GM12878 (cell line): ENCODE data around the gene CDH4.

ENCODE experiments used
- BHLHE40 ChIP-seq, 2 experiments: fragments of 450-650 bp in 1 of 2; IDR thresholded peaks; 2 replicates each; pipeline ENCODE4 v1.6.1; 2011 to 2017; ENCODE audit warnings: low read depth in 2 of 2, borderline replicate concordance in 1 of 2, improper control_type of control experiment in 1 of 2, low read length in 1 of 2, mild to moderate bottlenecking in 1 of 2
- ETV6 ChIP-seq, 2 experiments: fragments of 450-650 bp in 1 of 2; IDR thresholded peaks in 1 of 2; conservative IDR thresholded peaks in 1 of 2; 2 replicates each; pipeline ENCODE4 v1.6.1; 2014; ENCODE audit warnings: antibody characterized with exemption in 1 of 2, borderline replicate concordance in 1 of 2, low read depth in 1 of 2, mild to moderate bottlenecking in 1 of 2, moderate library complexity in 1 of 2
- MXI1 ChIP-seq: fragments of 150-350 bp; IDR thresholded peaks from 2 replicates; pipeline ENCODE4 v1.6.1; 2011; ENCODE audit warnings: low read depth, mild to moderate bottlenecking, inconsistent platforms, low read length, improper control_type of control experiment
- NBN ChIP-seq: fragments of 450-650 bp; IDR thresholded peaks from 2 replicates; pipeline ENCODE4 v1.6.1; 2016
- NR2C1 ChIP-seq: fragments of 450-650 bp; IDR thresholded peaks from 2 replicates; pipeline ENCODE4 v1.6.1; 2017; ENCODE audit warnings: antibody characterized with exemption, mild to moderate bottlenecking, moderate library complexity
- RAD21 ChIP-seq: IDR thresholded peaks from 2 replicates; pipeline ENCODE4 v1.6.1; 2011; ENCODE audit warnings: mild to moderate bottlenecking, low read depth, low read length, moderate library complexity; ENCODE audit not compliant: insufficient read depth
- SUZ12 ChIP-seq: fragments of 200-600 bp; sonication (generic); IDR thresholded peaks from one replicate; pipeline ENCODE4 v1.6.1; 2018; ENCODE audit warnings: antibody characterized with exemption, mild to moderate bottlenecking; ENCODE audit not compliant: unreplicated experiment
- YBX1 ChIP-seq: fragments of 450-650 bp; IDR thresholded peaks from 2 replicates; pipeline ENCODE4 v1.6.1; 2016; ENCODE audit warnings: antibody characterized with exemption
- ZSCAN29 ChIP-seq: fragments of 450-650 bp; IDR thresholded peaks from 2 replicates; pipeline ENCODE4 v1.6.1; 2017; ENCODE audit warnings: mild to moderate bottlenecking, moderate library complexity
- TF ChIP-seq, protein P1 (sequence below), 3 experiments: IDR thresholded peaks in 2 of 3; conservative IDR thresholded peaks in 1 of 3; 2 replicates each; pipeline ENCODE4 v1.5.1; 2011; ENCODE audit warnings: low read depth in 3 of 3, low read length in 3 of 3, mild to moderate bottlenecking in 3 of 3, control low read depth in 2 of 3, moderate library complexity in 2 of 3, inconsistent platforms in 1 of 3, mixed read lengths in 1 of 3; ENCODE audit not compliant: control insufficient read depth in 2 of 3, insufficient read depth in 1 of 3; ENCODE audit errors: extremely low read depth in 1 of 3
- TF ChIP-seq, protein P2 (sequence below): IDR thresholded peaks from 2 replicates; pipeline ENCODE4 v1.6.1; 2012; ENCODE audit warnings: low read length, inconsistent platforms
- TF ChIP-seq, protein P3 (sequence below): fragments of 450-650 bp; IDR thresholded peaks from 2 replicates; pipeline ENCODE4 v1.6.1; 2014; ENCODE audit warnings: mild to moderate bottlenecking
- TF ChIP-seq, protein P4 (sequence below): IDR thresholded peaks from 2 replicates; pipeline ENCODE4 v1.6.1; 2012; ENCODE audit warnings: mild to moderate bottlenecking, low read depth, low read length
- TF ChIP-seq, protein P5 (sequence below): IDR thresholded peaks from 2 replicates; pipeline ENCODE4 v1.6.1; 2011; ENCODE audit warnings: mild to moderate bottlenecking, low read depth, low read length, moderate library complexity; ENCODE audit not compliant: insufficient replicate concordance

DNA sequence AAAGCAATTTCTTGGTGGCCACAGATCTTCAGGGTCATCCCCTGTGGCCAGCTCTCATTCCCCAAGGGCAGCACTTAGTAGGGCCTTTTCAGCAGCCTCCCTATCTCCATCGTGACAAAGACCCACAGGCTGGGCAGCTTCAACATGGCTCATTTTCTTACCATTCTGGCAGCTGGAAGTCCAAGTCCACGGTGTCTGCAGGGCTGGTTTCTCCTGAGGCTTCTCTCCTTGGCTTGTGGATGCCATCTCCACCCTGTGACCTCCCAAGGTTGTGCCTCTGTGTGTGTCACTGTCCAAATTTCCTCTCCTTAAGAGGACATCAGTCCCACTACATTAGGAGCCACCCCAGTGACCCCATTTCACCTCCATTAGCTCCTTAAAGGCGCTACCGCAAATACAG, 161.7 kb downstream of the CDH4 start:
- TF ChIP-seq BHLHE40 (IDR thresholded peaks at IDR 0.05; ENCODE audit: borderline replicate concordance in 1 of 2, low read depth in 2 of 2, low read length in 1 of 2) (no peak), YBX1 (no peak), NR2C1 (no peak), MXI1 (no peak), ETV6 (conservative IDR thresholded peaks at IDR 0.05 in 1 of 2, IDR thresholded peaks at IDR 0.05 in 1 of 2; ENCODE audit: borderline replicate concordance in 1 of 2, low read depth in 1 of 2) (no peak), RAD21 (no peak), NBN (no peak), ZSCAN29 (no peak), SUZ12 (no peak)
- TF ChIP-seq, protein P1, sequence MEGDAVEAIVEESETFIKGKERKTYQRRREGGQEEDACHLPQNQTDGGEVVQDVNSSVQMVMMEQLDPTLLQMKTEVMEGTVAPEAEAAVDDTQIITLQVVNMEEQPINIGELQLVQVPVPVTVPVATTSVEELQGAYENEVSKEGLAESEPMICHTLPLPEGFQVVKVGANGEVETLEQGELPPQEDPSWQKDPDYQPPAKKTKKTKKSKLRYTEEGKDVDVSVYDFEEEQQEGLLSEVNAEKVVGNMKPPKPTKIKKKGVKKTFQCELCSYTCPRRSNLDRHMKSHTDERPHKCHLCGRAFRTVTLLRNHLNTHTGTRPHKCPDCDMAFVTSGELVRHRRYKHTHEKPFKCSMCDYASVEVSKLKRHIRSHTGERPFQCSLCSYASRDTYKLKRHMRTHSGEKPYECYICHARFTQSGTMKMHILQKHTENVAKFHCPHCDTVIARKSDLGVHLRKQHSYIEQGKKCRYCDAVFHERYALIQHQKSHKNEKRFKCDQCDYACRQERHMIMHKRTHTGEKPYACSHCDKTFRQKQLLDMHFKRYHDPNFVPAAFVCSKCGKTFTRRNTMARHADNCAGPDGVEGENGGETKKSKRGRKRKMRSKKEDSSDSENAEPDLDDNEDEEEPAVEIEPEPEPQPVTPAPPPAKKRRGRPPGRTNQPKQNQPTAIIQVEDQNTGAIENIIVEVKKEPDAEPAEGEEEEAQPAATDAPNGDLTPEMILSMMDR (IDR thresholded peaks at IDR 0.05 in 2 of 3, conservative IDR thresholded peaks at IDR 0.05 in 1 of 3; ENCODE audit: control insufficient read depth in 2 of 3, extremely low read depth in 1 of 3, insufficient read depth in 1 of 3, low read depth in 3 of 3, low read length in 3 of 3), result no peak
- TF ChIP-seq, protein P2, sequence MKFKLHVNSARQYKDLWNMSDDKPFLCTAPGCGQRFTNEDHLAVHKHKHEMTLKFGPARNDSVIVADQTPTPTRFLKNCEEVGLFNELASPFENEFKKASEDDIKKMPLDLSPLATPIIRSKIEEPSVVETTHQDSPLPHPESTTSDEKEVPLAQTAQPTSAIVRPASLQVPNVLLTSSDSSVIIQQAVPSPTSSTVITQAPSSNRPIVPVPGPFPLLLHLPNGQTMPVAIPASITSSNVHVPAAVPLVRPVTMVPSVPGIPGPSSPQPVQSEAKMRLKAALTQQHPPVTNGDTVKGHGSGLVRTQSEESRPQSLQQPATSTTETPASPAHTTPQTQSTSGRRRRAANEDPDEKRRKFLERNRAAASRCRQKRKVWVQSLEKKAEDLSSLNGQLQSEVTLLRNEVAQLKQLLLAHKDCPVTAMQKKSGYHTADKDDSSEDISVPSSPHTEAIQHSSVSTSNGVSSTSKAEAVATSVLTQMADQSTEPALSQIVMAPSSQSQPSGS, result no peak
- TF ChIP-seq, protein P3, sequence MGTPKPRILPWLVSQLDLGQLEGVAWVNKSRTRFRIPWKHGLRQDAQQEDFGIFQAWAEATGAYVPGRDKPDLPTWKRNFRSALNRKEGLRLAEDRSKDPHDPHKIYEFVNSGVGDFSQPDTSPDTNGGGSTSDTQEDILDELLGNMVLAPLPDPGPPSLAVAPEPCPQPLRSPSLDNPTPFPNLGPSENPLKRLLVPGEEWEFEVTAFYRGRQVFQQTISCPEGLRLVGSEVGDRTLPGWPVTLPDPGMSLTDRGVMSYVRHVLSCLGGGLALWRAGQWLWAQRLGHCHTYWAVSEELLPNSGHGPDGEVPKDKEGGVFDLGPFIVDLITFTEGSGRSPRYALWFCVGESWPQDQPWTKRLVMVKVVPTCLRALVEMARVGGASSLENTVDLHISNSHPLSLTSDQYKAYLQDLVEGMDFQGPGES, result no peak
- TF ChIP-seq, protein P4, sequence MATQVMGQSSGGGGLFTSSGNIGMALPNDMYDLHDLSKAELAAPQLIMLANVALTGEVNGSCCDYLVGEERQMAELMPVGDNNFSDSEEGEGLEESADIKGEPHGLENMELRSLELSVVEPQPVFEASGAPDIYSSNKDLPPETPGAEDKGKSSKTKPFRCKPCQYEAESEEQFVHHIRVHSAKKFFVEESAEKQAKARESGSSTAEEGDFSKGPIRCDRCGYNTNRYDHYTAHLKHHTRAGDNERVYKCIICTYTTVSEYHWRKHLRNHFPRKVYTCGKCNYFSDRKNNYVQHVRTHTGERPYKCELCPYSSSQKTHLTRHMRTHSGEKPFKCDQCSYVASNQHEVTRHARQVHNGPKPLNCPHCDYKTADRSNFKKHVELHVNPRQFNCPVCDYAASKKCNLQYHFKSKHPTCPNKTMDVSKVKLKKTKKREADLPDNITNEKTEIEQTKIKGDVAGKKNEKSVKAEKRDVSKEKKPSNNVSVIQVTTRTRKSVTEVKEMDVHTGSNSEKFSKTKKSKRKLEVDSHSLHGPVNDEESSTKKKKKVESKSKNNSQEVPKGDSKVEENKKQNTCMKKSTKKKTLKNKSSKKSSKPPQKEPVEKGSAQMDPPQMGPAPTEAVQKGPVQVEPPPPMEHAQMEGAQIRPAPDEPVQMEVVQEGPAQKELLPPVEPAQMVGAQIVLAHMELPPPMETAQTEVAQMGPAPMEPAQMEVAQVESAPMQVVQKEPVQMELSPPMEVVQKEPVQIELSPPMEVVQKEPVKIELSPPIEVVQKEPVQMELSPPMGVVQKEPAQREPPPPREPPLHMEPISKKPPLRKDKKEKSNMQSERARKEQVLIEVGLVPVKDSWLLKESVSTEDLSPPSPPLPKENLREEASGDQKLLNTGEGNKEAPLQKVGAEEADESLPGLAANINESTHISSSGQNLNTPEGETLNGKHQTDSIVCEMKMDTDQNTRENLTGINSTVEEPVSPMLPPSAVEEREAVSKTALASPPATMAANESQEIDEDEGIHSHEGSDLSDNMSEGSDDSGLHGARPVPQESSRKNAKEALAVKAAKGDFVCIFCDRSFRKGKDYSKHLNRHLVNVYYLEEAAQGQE, result no peak
- TF ChIP-seq, protein P5, sequence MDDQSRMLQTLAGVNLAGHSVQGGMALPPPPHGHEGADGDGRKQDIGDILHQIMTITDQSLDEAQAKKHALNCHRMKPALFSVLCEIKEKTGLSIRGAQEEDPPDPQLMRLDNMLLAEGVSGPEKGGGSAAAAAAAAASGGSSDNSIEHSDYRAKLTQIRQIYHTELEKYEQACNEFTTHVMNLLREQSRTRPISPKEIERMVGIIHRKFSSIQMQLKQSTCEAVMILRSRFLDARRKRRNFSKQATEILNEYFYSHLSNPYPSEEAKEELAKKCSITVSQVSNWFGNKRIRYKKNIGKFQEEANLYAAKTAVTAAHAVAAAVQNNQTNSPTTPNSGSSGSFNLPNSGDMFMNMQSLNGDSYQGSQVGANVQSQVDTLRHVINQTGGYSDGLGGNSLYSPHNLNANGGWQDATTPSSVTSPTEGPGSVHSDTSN, result no peak
